HepG2 (cell line): ENCODE results near the gene JSRP1. TPM values are rescaled to one million over a fixed set of nuclear protein-coding genes. Genes with fewer than 3 reads are reported as not detected.
A peak's percentile ranks its signal among the peaks of the same experiment; 100 is the strongest.

Experiments
- CC2D1A ChIP-seq: sonication (generic); formaldehyde crosslinking; IDR thresholded peaks from 2 replicates; pipeline ENCODE4 v1.8.1; 2023; ENCODE audit warnings: mild to moderate bottlenecking, missing genetic modification reagents
- CREM ChIP-seq, 2 experiments: sonication (generic) in 1 of 2; formaldehyde crosslinking in 1 of 2; IDR thresholded peaks; 2 replicates each; pipeline versions ENCODE4 v1.4.0 to v1.6.1; 2016 to 2020; ENCODE audit warnings: antibody characterized with exemption in 1 of 2, mild to moderate bottlenecking in 1 of 2, missing genetic modification reagents in 1 of 2
- EP300 ChIP-seq, 3 experiments: sonication (generic) in 1 of 3; formaldehyde crosslinking in 1 of 3; IDR thresholded peaks; 2 replicates each; pipeline versions ENCODE4 v1.5.1 to v1.6.1; 2011 to 2020; ENCODE audit warnings: low read depth in 2 of 3, low read length in 2 of 3, borderline replicate concordance in 1 of 3, improper control_type of control experiment in 1 of 3, mild to moderate bottlenecking in 1 of 3, missing genetic modification reagents in 1 of 3, moderate library complexity in 1 of 3
- GLI4 ChIP-seq: sonication (generic); formaldehyde crosslinking; IDR thresholded peaks from 2 replicates; pipeline ENCODE4 v1.5.1; 2020; ENCODE audit warnings: missing genetic modification reagents, mild to moderate bottlenecking, moderate library complexity, borderline replicate concordance
- HHEX ChIP-seq: IDR thresholded peaks from 2 replicates; pipeline ENCODE4 v1.6.1; 2016; ENCODE audit warnings: control low read depth
- HOMEZ ChIP-seq: IDR thresholded peaks from 2 replicates; pipeline ENCODE4 v1.6.1; 2016; ENCODE audit warnings: low read depth
- IRF9 ChIP-seq: sonication (generic); formaldehyde crosslinking; IDR thresholded peaks from 2 replicates; pipeline ENCODE4 v1.8.0; 2022; ENCODE audit warnings: missing genetic modification reagents, mild to moderate bottlenecking, borderline replicate concordance
- KMT2A ChIP-seq: sonication (generic); formaldehyde crosslinking; IDR thresholded peaks from 2 replicates; pipeline ENCODE4 v1.4.0; 2020; ENCODE audit warnings: missing genetic modification reagents
- MED8 ChIP-seq: sonication (generic); formaldehyde crosslinking; IDR thresholded peaks from 2 replicates; pipeline ENCODE4 v1.8.1; 2023; ENCODE audit warnings: mild to moderate bottlenecking, missing genetic modification reagents; ENCODE audit not compliant: insufficient replicate concordance
- MIXL1 ChIP-seq: IDR thresholded peaks from 2 replicates; pipeline ENCODE4 v1.6.1; 2016
- NFRKB ChIP-seq: fragments of 450-650 bp; IDR thresholded peaks from 2 replicates; pipeline ENCODE4 v1.6.1; 2017
- NR1H2 ChIP-seq: sonication (generic); formaldehyde crosslinking; IDR thresholded peaks from 2 replicates; pipeline ENCODE4 v1.8.1; 2022; ENCODE audit warnings: low read depth, missing genetic modification reagents, borderline replicate concordance
- RARA ChIP-seq: IDR thresholded peaks from 2 replicates; pipeline ENCODE4 v1.6.1; 2016; ENCODE audit warnings: missing genetic modification reagents, missing compliant biosample characterization
- REPIN1 ChIP-seq: sonication (generic); formaldehyde crosslinking; IDR thresholded peaks from 2 replicates; pipeline ENCODE4 v1.8.0; 2022; ENCODE audit warnings: missing genetic modification reagents, low read depth, mild to moderate bottlenecking, borderline replicate concordance
- RFX1 ChIP-seq: fragments of 450-650 bp; IDR thresholded peaks from 2 replicates; pipeline ENCODE4 v1.6.1; 2017
- TSC22D2 ChIP-seq: sonication (generic); formaldehyde crosslinking; IDR thresholded peaks from 2 replicates; pipeline ENCODE4 v1.5.1; 2020; ENCODE audit warnings: missing genetic modification reagents, mild to moderate bottlenecking, borderline replicate concordance
- ZNF510 ChIP-seq: sonication (generic); formaldehyde crosslinking; IDR thresholded peaks from 2 replicates; pipeline ENCODE4 v1.4.0; 2020; ENCODE audit warnings: low read depth, mild to moderate bottlenecking, missing genetic modification reagents
- ZNF563 ChIP-seq: sonication (generic); formaldehyde crosslinking; IDR thresholded peaks from 2 replicates; pipeline ENCODE4 v1.8.0; 2022; ENCODE audit warnings: mild to moderate bottlenecking, moderate library complexity, missing genetic modification reagents
- ZNF564 ChIP-seq: sonication (generic); formaldehyde crosslinking; IDR thresholded peaks from 2 replicates; pipeline ENCODE4 v1.8.1; 2023; ENCODE audit warnings: mild to moderate bottlenecking, missing genetic modification reagents
- ZNF687 ChIP-seq: sonication (generic); formaldehyde crosslinking; IDR thresholded peaks from 2 replicates; pipeline ENCODE4 v1.5.1; 2020; ENCODE audit warnings: mild to moderate bottlenecking, missing genetic modification reagents, moderate library complexity
- ZNF773 ChIP-seq: sonication (generic); formaldehyde crosslinking; IDR thresholded peaks from 2 replicates; pipeline ENCODE4 v1.4.0; 2020; ENCODE audit warnings: missing genetic modification reagents, borderline replicate concordance
- ZNF816 ChIP-seq: sonication (generic); formaldehyde crosslinking; IDR thresholded peaks from 2 replicates; pipeline ENCODE4 v1.8.0; 2022; ENCODE audit warnings: missing genetic modification reagents, mild to moderate bottlenecking, borderline replicate concordance
- ZSCAN21 ChIP-seq: sonication (generic); formaldehyde crosslinking; IDR thresholded peaks from 2 replicates; pipeline ENCODE4 v1.8.0; 2022; ENCODE audit warnings: mild to moderate bottlenecking, missing genetic modification reagents, moderate library complexity, borderline replicate concordance
- polyA plus RNA-seq, 8 experiments: library from polyadenylated mRNA; depleted of rRNA in 3 of 8; stranded (reverse) in 7 of 8; unstranded in 1 of 8; fragments of >200 nt; fragmentation: Illumina TruSeq in 4 of 8; extraction: Trizol in 4 of 8; gene quantifications; 2 replicates each; pipeline versions ENCODE4 v1.2.1 to v1.2.3, GENCODE V29; 2011 to 2016; ENCODE audit warnings: low read depth in 4 of 8, missing spikeins in 1 of 8, mixed read lengths in 1 of 8; ENCODE audit not compliant: insufficient read depth in 1 of 8
- total RNA-seq, 5 experiments: library from RNA; depleted of rRNA; stranded (reverse); fragments of >200 nt; fragmentation: Illumina TruSeq; extraction: Trizol; gene quantifications; 2 replicates each; pipeline ENCODE4 v1.2.3, GENCODE V29; 2016; ENCODE audit warnings: low read depth in 1 of 5
- TF ChIP-seq, protein P1 (sequence below): sonication (generic); formaldehyde crosslinking; IDR thresholded peaks from 2 replicates; pipeline ENCODE4 v1.5.1; 2020; ENCODE audit warnings: missing genetic modification reagents, mild to moderate bottlenecking, borderline replicate concordance

Gene JSRP1
- total and polyA plus RNA-seq, 2 of the 13 experiments (the other 11 are each of a cell fraction or from before 2014, with no cell fraction given) = 0.16 to 0.38 TPM

DNA sequence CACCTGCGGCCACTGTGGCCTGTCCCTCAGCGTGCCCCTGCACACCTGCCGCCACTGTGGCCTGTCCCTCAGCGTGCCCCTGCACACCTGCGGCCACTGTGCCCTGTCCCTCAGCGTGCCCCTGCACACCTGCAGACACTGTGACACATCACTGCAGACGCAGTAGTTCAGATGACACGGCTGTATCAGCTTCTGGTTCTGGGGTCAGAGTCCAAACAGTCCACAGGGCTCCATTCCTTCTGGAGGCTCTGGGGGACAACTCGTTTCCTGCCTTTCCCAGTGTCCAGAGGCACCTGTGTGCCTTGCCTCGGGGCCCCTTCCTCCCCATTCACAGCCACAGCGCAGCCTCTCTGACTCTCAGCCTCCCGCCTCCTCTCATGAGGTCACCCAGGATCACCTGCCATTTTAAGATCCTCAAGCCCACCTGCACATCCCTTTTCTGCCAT lies 14.1 kb downstream of the JSRP1 start (continued):
- TF ChIP-seq ZNF564 (CRISPR knock-in tag) = no peak
- peak; percentile 52; the same call in 1 of the 2 replicates for TF ChIP-seq RARA (CRISPR knock-in tag)
- TF ChIP-seq CC2D1A (CRISPR knock-in tag) = no peak
- no peak for TF ChIP-seq RFX1
- no peak for TF ChIP-seq MED8 (CRISPR knock-in tag)
- 0 out of 2 replicates have a peak, but pooled peaks have one; percentile 34 for TF ChIP-seq GLI4 (CRISPR knock-in tag)
- no peak for TF ChIP-seq HOMEZ
- no peak for TF ChIP-seq CREM (IDR thresholded peaks at IDR 0.05)
- no peak for TF ChIP-seq CREM (CRISPR knock-in tag; IDR thresholded peaks at IDR 0.05)
- TF ChIP-seq ZSCAN21 (CRISPR knock-in tag) = no peak
- TF ChIP-seq HHEX (CRISPR knock-in tag) = no peak; the same call in 1 of the 2 replicates
- TF ChIP-seq, protein P1, sequence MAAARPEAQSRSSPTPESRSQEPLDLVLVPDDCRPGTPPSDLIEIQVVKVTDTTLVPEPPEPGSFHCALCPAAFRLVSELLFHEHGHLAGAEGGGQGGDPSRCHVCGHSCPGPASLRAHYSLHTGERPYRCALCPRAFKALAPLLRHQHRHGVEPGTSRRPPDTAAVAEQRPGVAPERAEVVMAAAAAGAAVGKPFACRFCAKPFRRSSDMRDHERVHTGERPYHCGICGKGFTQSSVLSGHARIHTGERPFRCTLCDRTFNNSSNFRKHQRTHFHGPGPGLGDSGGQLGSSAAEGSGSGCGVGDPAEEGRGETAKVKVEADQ = no peak
- no peak for TF ChIP-seq IRF9
- no peak for TF ChIP-seq MIXL1 (CRISPR knock-in tag)
- no peak for TF ChIP-seq ZNF773
- TF ChIP-seq ZNF687 (CRISPR knock-in tag) = peak; percentile 81
- no peak for TF ChIP-seq NFRKB
- no peak for TF ChIP-seq ZNF510
- TF ChIP-seq EP300 (IDR thresholded peaks at IDR 0.05; ENCODE audit: low read depth in 2 of 2, low read length in 2 of 2) = no peak; a peak in 1 of 4 replicates
- TF ChIP-seq EP300 (CRISPR knock-in tag; IDR thresholded peaks at IDR 0.05; ENCODE audit: borderline replicate concordance) = no peak; the same call in 1 of the 2 replicates
- no peak for TF ChIP-seq ZNF816
- no peak for TF ChIP-seq ZNF563 (CRISPR knock-in tag)
- TF ChIP-seq NR1H2 (CRISPR knock-in tag) = no peak
- no peak for TF ChIP-seq REPIN1
- TF ChIP-seq KMT2A (CRISPR knock-in tag) = no peak
- no peak for TF ChIP-seq TSC22D2 (CRISPR knock-in tag)
